HG03064 (cell line): ENCODE measurements around the gene BAG2.
A peak's percentile ranks its signal among the peaks of the same experiment; 100 is the strongest.

Experiments
- ATAC-seq: cut with Tn5 transposase; IDR thresholded peaks from one replicate; pipeline ENCODE4 v1.9.1; 2021; ENCODE audit warnings: low read depth; ENCODE audit not compliant: unreplicated experiment

The BAG2 gene

DNA sequence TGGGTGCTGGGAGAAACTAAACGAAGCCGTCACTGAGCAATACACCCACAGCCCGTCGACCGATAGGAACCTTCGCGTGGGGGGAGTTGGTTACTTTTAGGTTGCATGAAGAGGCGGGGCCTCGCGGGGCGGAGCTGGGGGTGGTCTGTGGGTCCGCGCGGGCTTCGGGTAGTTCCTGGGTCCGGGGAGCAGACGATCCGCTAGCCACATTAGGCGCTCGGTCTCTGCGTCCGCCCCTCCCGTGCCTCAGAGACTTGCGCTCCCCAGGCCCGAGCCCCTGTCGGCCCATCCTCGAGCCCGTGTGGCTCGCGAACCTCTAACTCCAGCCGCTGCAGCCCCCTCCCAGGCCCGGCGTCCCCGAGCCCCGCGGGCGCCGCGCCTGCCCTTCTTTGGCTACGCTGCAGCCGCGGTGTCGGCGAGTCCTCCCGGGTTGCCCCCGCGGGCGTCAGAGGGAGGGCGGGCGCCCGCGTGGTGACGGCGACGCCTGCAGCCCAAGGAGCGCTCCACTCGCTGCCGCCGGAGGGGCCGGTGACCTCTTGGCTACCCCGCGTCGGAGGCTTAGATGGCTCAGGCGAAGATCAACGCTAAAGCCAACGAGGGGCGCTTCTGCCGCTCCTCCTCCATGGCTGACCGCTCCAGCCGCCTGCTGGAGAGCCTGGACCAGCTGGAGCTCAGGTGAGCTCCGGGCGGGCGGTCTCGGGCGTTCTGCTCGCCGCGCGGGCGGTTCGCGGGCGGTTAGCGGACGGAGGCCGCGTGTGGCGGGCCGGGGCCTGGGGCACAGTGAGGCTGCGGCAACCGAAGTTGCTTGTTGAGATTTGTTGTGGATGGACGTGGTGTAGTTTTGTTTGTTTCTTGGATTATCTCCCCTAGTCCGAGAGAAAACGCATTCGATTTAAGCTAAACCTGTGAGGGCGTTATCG lies at the start of gene BAG2:
TSS of gene BAG2 (plus strand) at position 191 of the 920 bp plus-strand sequence. CDS start at position 563, 372 bp downstream.
- ATAC-seq, result peak; percentile 88

DNA sequence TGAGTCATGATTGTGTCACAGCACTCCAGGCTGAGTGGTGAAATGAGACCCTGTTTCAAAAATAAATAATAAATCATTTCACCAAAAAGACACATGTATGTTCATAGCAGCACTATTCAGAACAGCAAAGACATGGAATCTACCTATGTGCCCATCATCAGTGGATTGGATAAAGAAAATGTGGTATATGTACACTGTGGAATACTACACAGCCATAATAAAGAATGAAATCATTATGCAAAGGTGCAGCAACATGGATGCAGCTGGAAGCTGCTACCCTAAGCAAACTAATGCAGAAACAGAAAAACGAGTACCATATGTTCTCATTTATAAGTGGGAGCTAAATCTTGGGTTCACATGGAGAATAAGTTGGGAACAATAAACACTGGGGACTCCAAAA lies 49.0 kb upstream of the BAG2 start:
- ATAC-seq, result no peak

DNA sequence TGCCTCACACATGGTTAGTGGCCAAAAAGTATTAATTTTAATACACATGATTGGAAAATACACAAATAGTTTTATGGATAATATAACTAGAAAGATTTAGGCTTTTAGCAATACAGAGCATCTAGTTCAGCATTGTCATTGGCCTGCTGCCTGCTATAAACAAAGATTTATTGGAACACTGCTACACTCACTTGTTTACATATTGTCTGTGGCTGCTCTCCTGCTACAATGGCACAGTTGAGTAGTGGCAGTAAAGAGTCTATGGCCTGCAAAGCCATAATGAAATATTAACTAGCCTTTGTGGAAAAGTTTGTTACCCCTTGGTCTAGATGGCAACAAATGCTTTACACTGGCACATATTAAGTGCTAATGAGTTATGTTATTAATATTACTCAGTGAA lies 44.4 kb upstream of the BAG2 start:
- no peak for ATAC-seq

DNA sequence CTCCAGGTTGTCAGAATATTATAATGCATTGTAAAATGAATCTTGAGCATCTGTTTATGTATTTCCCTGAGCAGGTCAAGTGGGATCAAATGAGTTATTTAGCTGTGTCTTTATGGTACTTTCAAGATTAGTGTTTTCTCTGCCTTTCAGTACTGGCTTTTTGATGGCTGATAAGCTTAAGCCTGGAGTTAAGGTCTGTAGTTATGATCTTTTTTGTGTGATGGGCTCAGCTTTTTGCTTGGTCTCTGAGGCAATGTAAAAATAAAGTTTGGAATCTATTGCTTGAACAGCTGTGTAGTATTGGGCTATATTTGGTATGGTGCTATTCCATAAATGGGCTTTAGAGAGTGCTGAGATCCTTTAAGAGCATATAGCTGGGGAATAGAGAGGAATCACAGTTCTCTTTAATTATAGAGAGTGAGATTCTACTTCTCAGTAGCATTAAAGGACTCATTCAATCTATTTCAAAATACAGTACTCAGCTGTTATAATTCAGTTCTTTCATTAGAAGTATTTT lies 41.4 kb upstream of the BAG2 start:
- no peak for ATAC-seq

DNA sequence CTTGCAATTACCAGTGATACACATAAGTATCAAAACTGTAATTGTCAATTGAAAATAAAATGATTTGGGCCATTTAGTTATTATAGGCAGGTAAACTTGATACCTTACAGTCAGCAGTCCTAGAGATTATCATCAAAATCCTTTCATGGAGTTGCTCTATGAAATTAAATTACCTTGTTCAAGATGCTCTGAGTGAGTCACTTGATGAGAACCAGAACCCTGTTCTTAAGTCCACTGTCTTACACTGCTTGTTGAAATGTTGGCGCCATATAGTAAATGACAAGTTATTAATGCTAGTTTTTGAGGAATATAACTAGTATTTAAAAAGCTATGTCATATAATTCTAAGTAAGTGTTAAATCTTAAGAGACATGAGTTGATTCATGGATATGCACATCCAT lies 37.2 kb upstream of the BAG2 start:
- no peak for ATAC-seq

DNA sequence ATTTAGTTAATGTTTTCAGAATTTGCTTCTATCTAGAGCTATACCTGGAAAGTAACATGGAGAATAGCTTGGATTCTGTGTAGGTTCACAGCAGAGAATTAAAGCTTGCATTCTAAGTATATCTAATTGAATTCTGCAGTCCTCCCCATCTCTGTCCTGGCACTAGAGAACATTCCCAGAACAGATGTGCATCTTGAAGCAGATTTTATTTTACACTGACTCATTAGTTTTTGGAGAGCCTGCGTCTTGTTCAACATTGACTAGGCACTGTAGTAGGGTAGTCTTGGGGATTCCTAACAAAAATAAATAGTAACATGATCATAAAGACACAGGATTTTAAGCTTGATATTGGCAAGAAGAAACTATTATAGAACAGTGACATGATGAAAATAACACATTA lies 36.2 kb upstream of the BAG2 start:
- ATAC-seq, result no peak

DNA sequence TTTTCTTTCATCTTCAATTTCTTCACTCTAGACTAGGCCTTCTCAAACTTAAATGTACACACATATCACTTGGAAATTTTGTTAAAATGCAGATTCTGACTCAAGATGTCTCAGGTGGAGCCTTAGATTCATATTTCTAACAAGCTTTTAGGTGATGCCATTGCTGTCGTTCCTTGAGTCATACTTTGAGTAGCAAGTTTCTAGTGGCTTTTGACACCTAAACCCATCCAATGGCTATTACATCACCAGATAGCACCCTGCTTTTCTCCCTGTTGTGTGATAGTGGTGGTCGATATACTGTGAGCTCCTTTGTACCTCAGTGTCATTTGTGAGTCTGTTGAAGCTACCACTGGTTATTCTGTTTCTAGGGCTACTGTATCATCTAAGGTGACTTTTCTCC lies 34.8 kb upstream of the BAG2 start:
- ATAC-seq, result no peak

DNA sequence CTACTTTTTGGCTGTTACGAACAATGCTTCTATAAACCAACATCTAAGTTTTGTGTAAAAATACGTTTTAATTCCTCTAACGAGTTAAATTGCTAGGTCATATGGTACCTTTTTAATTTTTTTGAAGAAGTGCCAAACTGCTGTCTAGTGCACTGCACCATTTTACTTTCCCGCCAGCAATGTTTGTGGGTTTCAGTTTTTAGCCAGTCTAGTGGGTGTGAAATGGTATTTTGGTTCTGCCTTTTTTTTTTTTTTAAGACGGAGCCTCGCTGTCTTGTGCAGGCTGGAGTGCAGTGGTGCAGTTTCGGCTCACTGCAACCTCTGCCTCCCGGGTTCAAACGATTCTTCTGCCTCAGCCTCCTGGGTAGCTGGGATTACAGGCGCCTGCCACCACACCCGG lies 34.1 kb upstream of the BAG2 start:
- ATAC-seq, result no peak

DNA sequence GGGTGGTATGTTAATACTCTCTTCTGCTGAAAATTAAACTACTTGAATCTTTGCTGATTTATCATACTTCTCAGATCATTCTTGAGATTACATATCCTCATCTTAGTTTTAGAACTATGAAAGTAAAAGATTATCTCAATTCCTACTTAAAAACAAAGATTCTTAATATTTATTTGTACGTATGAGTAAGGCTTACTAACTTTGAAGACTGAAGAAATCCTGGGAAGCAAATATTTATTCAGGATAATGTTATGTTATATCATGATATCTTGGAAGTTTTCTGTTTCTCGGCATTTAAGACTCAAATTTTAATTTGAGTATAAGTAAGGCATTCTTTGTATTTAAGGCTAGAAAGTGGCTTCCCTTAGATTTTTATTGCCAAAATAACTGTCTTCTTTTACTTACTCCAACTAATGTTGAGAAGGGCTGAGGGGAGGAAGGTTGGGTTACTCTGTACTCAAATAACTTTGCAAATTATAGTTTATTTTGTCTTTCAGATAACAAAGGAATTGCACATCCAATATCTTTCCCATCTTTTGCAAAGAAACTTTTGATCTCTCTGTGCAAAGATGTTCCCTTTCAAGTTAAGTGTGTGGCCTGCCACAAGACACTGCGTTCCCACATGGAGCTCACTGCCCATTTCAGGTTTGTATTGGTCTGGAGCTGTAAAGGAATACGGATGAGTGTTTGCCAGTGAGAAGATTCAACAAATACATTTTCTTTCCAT lies 30.5 kb upstream of the BAG2 start:
- ATAC-seq, result no peak

DNA sequence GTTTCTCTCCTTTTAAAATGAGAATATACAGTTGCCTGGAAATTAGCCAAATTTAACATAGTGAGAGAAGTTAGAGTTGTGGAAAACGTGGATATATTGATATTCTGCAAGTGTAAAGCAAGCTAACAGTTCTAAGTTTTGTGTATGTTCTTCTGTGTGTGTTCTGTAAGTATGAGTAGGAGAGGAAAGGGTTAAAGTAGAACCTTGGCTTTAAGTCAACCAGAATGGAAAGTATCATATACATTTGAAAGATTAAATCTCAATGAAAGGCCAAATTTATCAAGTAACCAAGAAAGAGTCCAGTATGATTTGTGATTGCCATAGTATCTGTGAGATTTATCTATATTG lies 30.0 kb upstream of the BAG2 start:
- ATAC-seq, result no peak

DNA sequence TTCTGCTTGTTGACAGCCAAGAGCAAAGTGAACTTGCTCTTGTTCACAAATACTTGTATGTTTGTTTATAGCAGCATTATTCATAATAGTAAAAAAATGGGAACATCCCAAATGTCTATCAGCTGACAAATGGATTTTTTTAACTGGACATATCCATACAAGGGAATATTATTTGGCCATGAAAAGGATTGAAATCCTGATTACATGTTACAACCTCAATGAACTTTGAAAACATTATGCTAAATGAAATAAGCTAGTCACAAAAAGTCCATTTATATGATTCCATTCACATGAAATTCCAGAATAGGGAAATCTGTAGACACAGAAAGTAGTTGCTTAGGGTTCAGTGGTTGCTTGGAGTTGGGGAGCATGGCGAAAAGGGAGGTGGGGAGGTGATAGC lies 28.4 kb upstream of the BAG2 start:
- no peak for ATAC-seq

DNA sequence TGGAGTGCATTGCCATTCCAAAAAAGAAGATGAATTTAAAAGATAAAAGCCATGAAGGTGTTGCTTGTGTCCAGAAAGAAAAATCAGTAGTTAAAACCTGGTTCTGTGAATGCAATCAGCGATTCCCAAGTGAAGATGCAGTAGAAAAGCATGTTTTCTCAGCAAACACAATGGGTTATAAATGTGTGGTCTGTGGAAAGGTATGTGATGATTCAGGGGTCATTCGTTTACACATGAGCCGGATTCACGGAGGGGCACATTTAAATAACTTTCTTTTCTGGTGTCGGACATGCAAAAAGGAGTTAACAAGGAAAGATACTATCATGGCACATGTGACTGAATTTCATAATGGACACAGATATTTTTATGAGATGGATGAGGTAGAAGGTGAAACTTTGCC lies 24.7 kb upstream of the BAG2 start:
- no peak for ATAC-seq

DNA sequence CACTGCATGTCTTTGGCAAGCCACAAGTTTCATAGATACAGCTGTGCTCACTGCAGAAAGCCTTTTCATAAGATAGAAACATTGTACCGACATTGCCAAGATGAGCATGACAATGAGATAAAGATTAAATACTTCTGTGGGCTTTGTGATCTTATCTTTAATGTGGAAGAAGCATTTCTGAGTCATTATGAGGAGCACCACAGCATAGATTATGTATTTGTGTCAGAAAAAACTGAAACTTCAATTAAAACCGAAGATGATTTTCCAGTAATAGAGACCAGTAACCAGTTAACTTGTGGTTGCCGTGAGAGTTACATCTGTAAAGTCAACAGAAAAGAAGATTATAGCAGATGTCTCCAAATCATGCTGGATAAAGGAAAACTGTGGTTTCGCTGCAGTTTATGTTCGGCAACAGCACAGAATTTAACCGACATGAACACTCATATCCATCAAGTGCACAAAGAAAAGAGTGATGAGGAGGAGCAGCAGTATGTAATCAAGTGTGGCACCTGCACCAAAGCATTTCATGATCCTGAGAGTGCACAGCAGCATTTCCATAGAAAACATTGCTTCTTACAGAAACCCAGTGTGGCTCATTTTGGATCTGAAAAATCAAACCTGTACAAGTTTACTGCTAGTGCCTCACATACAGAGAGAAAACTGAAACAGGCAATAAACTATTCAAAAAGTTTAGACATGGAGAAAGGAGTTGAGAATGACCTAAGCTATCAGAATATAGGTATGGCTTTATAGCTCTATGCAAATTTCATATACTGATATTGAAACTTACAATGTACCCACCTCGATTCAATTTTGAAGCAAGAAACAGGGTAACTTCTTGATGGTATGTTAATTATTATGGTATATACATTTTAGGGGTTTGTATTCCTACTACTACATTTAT lies 23.9 kb upstream of the BAG2 start:
- ATAC-seq, result no peak

DNA sequence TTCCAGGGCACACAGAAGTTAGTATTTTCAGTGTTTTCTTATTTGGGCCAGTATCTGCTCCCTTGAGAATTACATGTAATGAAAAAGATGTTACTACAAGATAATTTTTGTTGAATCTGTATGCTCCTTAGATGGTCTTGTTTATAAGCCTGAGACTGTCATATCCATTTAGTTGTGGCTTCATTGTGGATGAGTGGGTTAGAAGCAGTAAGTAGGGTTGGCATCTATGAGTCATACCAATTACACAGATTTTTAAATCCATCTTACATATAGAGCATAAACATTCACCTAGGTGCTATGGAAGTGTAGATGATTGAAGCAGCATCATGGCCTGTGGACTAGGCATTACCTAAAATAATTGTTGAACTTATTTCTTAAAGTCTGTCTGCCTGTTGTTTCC lies 13.5 kb upstream of the BAG2 start:
- no peak for ATAC-seq

DNA sequence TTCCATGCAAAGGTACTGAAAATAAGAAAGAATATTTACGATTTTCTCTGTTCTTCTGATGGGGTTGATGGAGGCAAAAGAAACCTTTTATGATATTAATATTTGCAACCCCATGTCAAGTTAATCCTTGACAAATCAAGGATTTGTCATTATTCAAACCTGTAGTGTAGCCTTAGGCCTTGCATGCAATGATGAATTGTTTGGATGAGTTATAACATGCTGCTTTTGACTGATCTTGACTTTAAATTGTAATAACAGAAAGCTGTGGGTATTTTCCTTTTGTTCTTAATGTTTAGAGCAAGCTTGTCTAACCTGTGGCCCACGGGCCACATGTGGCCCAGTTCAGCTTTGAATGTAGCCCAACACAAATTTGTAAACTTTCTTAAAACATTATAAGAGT lies 13.0 kb upstream of the BAG2 start:
- no peak for ATAC-seq

DNA sequence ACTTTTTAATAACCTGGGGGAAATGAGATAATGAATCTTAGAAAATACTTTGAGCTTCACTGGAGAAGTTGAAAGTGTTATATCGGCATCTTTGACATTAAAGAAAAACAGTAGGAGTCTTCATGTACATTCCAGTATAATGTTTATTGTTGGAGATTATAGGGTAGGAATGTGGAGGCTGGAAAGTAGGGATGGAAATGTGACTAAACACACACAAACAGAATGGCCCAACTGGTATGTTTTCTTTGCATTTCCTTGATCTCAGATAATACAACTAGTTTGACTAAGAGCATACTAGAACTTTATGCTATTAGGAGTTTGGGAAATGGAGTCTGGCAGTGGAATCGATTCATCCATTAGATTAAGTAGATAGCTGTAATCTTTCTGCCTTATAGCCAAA lies 10.1 kb upstream of the BAG2 start:
- ATAC-seq, result no peak

DNA sequence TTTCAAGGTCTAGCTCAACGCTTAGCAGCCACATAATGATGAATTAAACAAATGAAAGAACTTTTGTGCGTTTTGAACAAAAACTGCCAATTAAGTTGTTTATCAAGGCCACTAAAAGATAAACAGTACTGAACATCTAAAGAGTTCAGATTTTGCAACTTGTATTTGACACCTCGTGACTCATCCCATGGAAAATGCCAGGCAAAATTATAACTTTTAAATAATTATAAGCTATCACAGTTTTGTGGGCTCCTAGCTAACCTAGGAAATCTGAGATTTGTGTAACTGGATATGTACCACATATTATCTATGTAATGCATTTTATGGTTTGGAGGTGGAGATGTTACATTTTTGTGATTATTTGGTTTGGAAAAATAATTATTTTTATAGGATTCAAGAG lies 9.6 kb upstream of the BAG2 start:
- ATAC-seq, result no peak

DNA sequence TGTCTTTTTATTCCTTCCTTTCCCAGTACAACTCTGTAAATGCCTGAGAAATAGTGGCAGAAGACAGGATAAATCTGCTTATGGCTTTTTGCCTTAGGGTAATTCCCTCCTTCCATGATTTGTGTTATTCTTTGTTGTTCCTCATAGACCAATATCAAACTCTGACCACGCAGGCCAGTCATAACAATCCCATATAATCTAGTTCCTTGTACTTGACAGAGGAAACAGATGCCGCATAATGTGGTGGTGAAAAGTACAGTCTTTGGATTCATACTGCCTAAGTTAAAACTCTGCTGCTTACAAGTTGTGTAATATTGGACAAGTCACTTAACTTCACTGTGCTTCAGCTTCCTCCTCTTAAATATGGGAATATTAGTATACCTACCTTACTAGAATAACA lies 8.2 kb upstream of the BAG2 start:
- no peak for ATAC-seq

DNA sequence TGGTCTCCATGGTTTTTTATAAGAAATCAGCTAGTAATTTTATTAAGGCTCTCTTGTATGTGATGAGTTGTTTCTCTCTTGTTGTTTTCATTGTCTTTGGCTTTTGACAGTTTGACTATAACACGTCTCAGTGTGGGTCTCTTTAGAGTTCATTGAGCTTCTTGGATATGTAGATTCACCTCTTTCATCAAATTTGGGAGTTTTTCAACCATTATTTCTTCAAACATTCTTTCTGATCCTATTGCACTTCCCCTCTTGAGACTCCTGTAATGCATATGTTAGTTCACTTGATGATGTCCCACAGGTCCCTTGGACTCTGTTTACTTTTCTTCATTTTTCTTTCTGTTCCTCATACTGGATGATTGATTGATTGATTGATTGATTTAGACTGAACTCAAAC lies 7.0 kb upstream of the BAG2 start:
- no peak for ATAC-seq

DNA sequence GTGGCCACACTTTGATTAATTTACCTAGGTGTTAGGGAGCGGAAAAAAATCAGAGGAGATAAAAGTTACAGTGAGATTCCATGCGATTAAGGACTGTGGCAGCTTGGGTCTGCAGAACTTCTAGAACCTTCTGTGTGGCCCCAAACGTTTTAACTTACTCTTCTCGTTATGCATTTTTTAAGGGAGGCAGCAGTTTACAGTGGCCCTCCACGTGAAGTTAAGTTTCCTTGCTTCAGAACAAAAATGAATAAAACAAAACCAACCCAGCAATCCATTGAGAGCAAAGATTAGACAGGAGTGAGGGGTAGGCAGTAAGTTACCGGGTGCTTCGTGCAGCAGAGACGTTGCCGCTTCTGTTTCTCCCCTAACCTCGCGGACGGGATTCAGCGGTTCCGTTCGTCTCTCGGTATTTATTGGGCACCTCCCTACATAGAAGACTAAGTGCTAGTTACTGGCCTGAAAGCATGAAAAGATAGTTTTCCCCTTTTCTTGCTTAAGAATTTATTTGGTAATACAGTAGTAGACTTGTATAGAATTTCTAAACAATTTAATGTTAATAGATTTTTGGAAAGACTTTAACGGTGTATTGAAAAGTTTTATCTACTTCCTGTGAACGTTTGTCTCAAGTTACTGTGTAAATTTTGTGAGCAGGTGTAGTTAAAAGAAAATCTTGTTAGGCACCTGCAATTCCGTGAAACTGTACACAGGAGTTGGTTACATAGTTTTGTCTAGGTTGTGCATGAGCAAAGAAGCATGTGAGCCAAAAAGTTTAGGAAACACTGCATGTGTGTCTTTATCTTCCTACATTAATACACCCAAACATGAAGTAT lies 1.1 kb downstream of the BAG2 start:
- ATAC-seq, result no peak
